Thoracic aorta (tissue), 2 donors: ENCODE data around the gene PIK3R3. TPM values are rescaled to one million over a fixed set of nuclear protein-coding genes. Genes with fewer than 3 reads are reported as not detected.

ENCODE experiments used
- ATAC-seq: fragments of 150-250 bp; one replicate; pipeline ENCODE4 v1.8.0; 2017; ENCODE audit warnings: low read depth; ENCODE audit not compliant: insufficient number of reproducible peaks, low FRiP score
- DNase-seq: peaks from one replicate; pipeline ENCODE4 v3.0.0-alpha.2; 2020; ENCODE audit warnings: low spot score
- H3K27ac ChIP-seq, 2 donors: fragments of 200-600 bp; sonication (generic); 1 replicate in 1 of 2; 2 replicates in 1 of 2; pipeline ENCODE4 v1.5.1; 2016; ENCODE audit warnings: mild to moderate bottlenecking in 2 of 2, moderate library complexity in 2 of 2
- H3K27me3 ChIP-seq: fragments of 200-600 bp; sonication (generic); replicated peaks from 2 replicates; pipeline ENCODE4 v1.6.0; 2016; ENCODE audit warnings: mild to moderate bottlenecking; ENCODE audit not compliant: insufficient read depth
- H3K36me3 ChIP-seq: fragments of 200-600 bp; sonication (generic); one replicate; pipeline ENCODE4 v1.5.1; 2016
- H3K4me1 ChIP-seq, 2 donors: fragments of 200-600 bp; sonication (generic); 1 replicate in 1 of 2; 2 replicates in 1 of 2; pipeline versions ENCODE4 v1.5.1 to v1.6.0; 2016; ENCODE audit warnings: low read depth in 2 of 2, mild to moderate bottlenecking in 1 of 2; ENCODE audit not compliant: control insufficient read depth in 1 of 2
- H3K4me3 ChIP-seq: fragments of 200-600 bp; sonication (generic); 2 replicates; pipeline ENCODE4 v1.5.1; 2016; ENCODE audit warnings: mild to moderate bottlenecking
- H3K9me3 ChIP-seq: fragments of 200-600 bp; sonication (generic); 2 replicates; pipeline ENCODE4 v1.5.1; 2016
- total RNA-seq, 2 donors: library from RNA; depleted of rRNA; stranded (reverse); fragments of >200 nt; gene quantifications; one replicate each; pipeline versions ENCODE4 v1.1.0 to v1.2.3, GENCODE V29; 2016
- TF ChIP-seq, protein P1 (sequence below): fragments of 200-600 bp; sonication (generic); IDR thresholded peaks from one replicate; pipeline ENCODE4 v1.5.1; 2019; ENCODE audit warnings: antibody characterized with exemption

The PIK3R3 gene
- total RNA-seq, 2 donors from 2014 or later, result 9.5 to 30.1 TPM

DNA sequence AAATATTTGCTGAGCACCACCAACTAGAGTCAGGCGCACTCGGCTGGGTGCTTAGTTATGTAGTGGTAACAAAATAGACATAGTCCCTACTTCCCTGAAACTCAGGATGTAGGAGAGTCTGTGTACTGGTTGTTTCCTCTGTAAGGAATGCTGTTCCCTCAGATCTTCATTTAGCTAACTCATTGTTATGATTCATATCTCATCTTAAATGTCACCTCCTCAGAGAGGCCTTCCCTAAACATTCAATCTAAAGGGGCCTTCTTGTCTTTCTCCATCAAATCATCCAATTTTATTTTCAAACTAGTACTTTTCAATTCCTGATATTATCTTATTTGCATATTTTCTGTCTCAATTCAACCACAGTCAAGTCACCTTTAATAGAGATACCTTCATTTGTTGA is 132.9 kb downstream of the PIK3R3 start:
- no peak for DNase-seq
- no peaks in the 10 kb centered on the region for H3K36me3 ChIP-seq
- no peak overlapping the region for H3K27ac ChIP-seq
- no peaks in the 10 kb centered on the region for H3K27me3 ChIP-seq
- H3K4me1 ChIP-seq, result no peaks in the 10 kb centered on the region
- TF ChIP-seq, protein P1, sequence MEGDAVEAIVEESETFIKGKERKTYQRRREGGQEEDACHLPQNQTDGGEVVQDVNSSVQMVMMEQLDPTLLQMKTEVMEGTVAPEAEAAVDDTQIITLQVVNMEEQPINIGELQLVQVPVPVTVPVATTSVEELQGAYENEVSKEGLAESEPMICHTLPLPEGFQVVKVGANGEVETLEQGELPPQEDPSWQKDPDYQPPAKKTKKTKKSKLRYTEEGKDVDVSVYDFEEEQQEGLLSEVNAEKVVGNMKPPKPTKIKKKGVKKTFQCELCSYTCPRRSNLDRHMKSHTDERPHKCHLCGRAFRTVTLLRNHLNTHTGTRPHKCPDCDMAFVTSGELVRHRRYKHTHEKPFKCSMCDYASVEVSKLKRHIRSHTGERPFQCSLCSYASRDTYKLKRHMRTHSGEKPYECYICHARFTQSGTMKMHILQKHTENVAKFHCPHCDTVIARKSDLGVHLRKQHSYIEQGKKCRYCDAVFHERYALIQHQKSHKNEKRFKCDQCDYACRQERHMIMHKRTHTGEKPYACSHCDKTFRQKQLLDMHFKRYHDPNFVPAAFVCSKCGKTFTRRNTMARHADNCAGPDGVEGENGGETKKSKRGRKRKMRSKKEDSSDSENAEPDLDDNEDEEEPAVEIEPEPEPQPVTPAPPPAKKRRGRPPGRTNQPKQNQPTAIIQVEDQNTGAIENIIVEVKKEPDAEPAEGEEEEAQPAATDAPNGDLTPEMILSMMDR, result no peak
- H3K9me3 ChIP-seq, result no peaks in the 10 kb centered on the region
- no peak overlapping the region for H3K4me3 ChIP-seq
- no peak for ATAC-seq

DNA sequence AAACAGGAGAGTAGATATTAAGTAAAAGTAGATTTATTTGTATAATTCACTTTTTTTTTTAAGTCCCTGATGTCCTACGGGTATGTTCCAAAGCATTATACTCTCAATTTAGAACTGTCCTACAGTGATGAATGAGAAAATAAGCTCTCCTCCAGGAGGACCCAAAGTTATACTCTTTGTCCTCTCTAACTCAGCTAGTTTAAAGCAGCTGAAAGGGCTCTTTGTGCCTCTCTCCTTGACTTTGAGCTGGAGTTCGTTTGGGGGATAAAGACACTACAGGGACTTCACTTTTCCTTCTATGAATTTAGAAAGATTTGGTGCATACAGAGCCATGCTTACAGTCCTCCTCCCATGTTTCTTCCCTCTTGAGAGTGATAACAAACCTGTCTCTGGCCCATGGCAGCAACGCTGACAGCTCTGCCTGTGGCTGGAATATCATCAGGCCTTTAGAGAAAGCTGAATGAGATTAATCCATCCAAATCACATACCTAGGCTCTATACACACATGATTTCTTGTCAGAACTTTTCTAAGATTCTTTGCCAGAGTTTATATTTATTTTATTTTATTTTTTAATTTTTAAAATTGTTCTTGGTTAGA is 134.3 kb downstream of the PIK3R3 start:
- H3K4me1 ChIP-seq, result no peaks in the 10 kb centered on the region
- no peak overlapping the region for H3K4me3 ChIP-seq
- no peaks in the 10 kb centered on the region for H3K36me3 ChIP-seq
- no peaks in the 10 kb centered on the region for H3K27me3 ChIP-seq
- no peak for ATAC-seq
- DNase-seq, result no peak
- TF ChIP-seq, protein P1, result no peak
- H3K27ac ChIP-seq, result no peak overlapping the region
- no peaks in the 10 kb centered on the region for H3K9me3 ChIP-seq

DNA sequence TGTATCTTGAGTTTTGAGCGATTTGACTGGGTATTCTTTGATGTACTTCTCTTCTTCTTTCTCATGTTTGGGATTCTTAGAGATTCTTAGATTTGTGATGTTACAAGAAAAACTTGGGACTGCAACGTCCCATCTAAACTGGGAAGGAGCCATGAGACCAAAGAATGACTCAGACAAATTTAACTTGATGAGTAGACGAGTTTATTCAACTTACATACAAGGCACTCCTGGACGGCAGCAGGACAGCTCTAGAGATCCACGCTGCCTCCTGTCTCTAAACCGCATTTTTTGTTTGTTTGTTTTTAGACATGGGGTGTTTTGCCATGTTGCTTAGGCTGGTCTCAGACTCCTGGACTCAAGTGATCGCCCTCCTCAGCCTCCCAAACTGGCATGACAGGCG is 137.1 kb downstream of the PIK3R3 start:
- Histone ChIP-seq H3K36me3 (no peaks in the 10 kb centered on the region), H3K4me3 (no peak overlapping the region), H3K27me3 (no peaks in the 10 kb centered on the region), H3K4me1 (no peaks in the 10 kb centered on the region), H3K9me3 (no peaks in the 10 kb centered on the region), H3K27ac (no peak overlapping the region)
- TF ChIP-seq, protein P1, result no peak
- no peak for ATAC-seq
- DNase-seq, result no peak

DNA sequence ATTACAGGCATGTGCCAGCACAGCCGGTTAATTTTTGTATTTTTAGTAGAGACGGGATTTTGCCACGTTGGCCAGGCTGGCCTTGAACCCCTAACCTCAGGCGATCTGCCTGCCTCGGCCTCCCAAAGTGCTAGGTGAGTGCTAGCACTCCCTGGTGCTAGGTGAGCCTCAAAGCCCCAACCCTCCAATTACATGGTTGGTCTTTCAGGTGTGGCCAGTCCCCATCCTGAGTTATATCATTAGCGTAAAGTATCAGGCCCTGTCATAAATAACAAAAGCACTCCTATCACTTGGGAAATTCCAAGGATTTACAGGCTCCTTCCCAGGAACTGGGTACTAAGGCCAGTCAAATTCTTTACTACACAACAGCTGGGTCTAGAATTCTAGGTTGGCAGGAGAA is 138.0 kb downstream of the PIK3R3 start:
- H3K36me3 ChIP-seq, result no peaks in the 10 kb centered on the region
- no peak overlapping the region for H3K27ac ChIP-seq
- no peak for ATAC-seq
- H3K4me1 ChIP-seq, result no peaks in the 10 kb centered on the region
- no peak for DNase-seq
- H3K27me3 ChIP-seq, result no peaks in the 10 kb centered on the region
- H3K9me3 ChIP-seq, result no peaks in the 10 kb centered on the region
- TF ChIP-seq, protein P1, result no peak
- no peak overlapping the region for H3K4me3 ChIP-seq

Other genes starting within 250 kb of the PIK3R3 start
- 1 to 10 TPM; 3.1 to 7.0 TPM for gene TSPAN1, start 42.5 kb upstream of the PIK3R3 start, total RNA-seq
- not detected for gene P3R3URF, start 43.9 kb upstream of the PIK3R3 start, total RNA-seq
- gene POMGNT1, start 65.8 kb upstream of the PIK3R3 start, total RNA-seq, result 10 to 100 TPM; 53.8 to 66.9 TPM
- 10 to 100 TPM; 22.9 to 27.5 TPM for gene LURAP1, start 70.7 kb upstream of the PIK3R3 start, total RNA-seq
- gene RAD54L, start 115.1 kb upstream of the PIK3R3 start, total RNA-seq, result 1 to 10 TPM in 1 of 2 donors, under 1 TPM in 1; 0.68 to 4.1 TPM
- 10 to 100 TPM; 70.7 to 76.2 TPM for gene LRRC41, start 171.0 kb upstream of the PIK3R3 start, total RNA-seq
- 100 to 1,000 TPM; 144 to 237 TPM for gene UQCRH, start 171.1 kb upstream of the PIK3R3 start, total RNA-seq
- gene NSUN4, start 208.2 kb upstream of the PIK3R3 start, total RNA-seq, result 10 to 100 TPM; 22.9 to 29.3 TPM